Trophoblast cell (in vitro differentiated cells and primary cell): ENCODE measurements around the gene S100A4.
"Not testable (repeated sequence)": the region's sequence is repeated elsewhere in the genome, so short reads cannot be mapped to it uniquely, and the experiment has no call there.

Experiments used
- DNase-seq, 2 donors: peaks; one replicate each; pipeline ENCODE4 v3.0.0-alpha.2; 2016
- H2AFZ ChIP-seq: 2 replicates; pipeline ENCODE4 v1.6.1; 2013; ENCODE audit warnings: low read length, moderate library complexity, mild to moderate bottlenecking; ENCODE audit not compliant: insufficient read depth, poor library complexity
- H2AK5ac ChIP-seq: 2 replicates; pipeline ENCODE4 v1.6.1; 2013; ENCODE audit warnings: mild to moderate bottlenecking, low read length
- H2BK120ac ChIP-seq: 2 replicates; pipeline ENCODE4 v1.6.1; 2013; ENCODE audit warnings: low read length, mild to moderate bottlenecking, moderate library complexity; ENCODE audit not compliant: insufficient read depth, poor library complexity
- H2BK12ac ChIP-seq: 2 replicates; pipeline ENCODE4 v1.6.1; 2013; ENCODE audit warnings: mild to moderate bottlenecking, low read length, moderate library complexity
- H2BK5ac ChIP-seq: 2 replicates; pipeline ENCODE4 v1.6.1; 2013; ENCODE audit warnings: low read length, low read depth, moderate library complexity, mild to moderate bottlenecking; ENCODE audit not compliant: poor library complexity
- H3K14ac ChIP-seq: 2 replicates; pipeline ENCODE4 v1.6.1; 2013; ENCODE audit warnings: mild to moderate bottlenecking, low read length
- H3K18ac ChIP-seq: 2 replicates; pipeline ENCODE4 v1.6.1; 2013; ENCODE audit warnings: mild to moderate bottlenecking, low read length
- H3K23ac ChIP-seq: 2 replicates; pipeline ENCODE4 v1.6.1; 2013; ENCODE audit warnings: low read length
- H3K27ac ChIP-seq: 2 replicates; pipeline ENCODE4 v1.5.1; 2013; ENCODE audit warnings: low read depth, mild to moderate bottlenecking, inconsistent platforms, low read length, moderate library complexity
- H3K27me3 ChIP-seq: 2 replicates; pipeline ENCODE4 v1.6.1; 2013; ENCODE audit warnings: inconsistent platforms, mild to moderate bottlenecking, low read length, moderate library complexity; ENCODE audit not compliant: insufficient read depth
- H3K36me3 ChIP-seq, 2 experiments: 1 replicate in 1 of 2; 2 replicates in 1 of 2; pipeline ENCODE4 v1.6.1; 2013; ENCODE audit warnings: low read length in 2 of 2, mild to moderate bottlenecking in 2 of 2, moderate library complexity in 1 of 2; ENCODE audit not compliant: insufficient read depth in 2 of 2, control insufficient read depth in 1 of 2
- H3K4ac ChIP-seq: 2 replicates; pipeline ENCODE4 v1.6.1; 2013; ENCODE audit warnings: low read depth, mild to moderate bottlenecking, low read length, moderate library complexity
- H3K4me1 ChIP-seq, 2 experiments: 1 replicate in 1 of 2; 2 replicates in 1 of 2; pipeline ENCODE4 v1.6.1; 2013; ENCODE audit warnings: low read length in 2 of 2, mild to moderate bottlenecking in 2 of 2, moderate library complexity in 1 of 2; ENCODE audit not compliant: insufficient read depth in 2 of 2, control insufficient read depth in 1 of 2
- H3K4me2 ChIP-seq: 2 replicates; pipeline ENCODE4 v1.6.1; 2013; ENCODE audit warnings: inconsistent platforms, mild to moderate bottlenecking, low read length, moderate library complexity
- H3K4me3 ChIP-seq: 2 replicates; pipeline ENCODE4 v1.5.1; 2013; ENCODE audit warnings: mild to moderate bottlenecking, low read depth, low read length, inconsistent platforms
- H3K79me1 ChIP-seq: one replicate; pipeline ENCODE4 v1.6.1; 2013; ENCODE audit warnings: low read length
- H3K79me2 ChIP-seq: 2 replicates; pipeline ENCODE4 v1.6.1; 2013; ENCODE audit warnings: low read length, mild to moderate bottlenecking; ENCODE audit not compliant: control insufficient read depth, insufficient read depth, poor library complexity
- H3K9ac ChIP-seq: 2 replicates; pipeline ENCODE4 v1.6.1; 2013; ENCODE audit warnings: mild to moderate bottlenecking, low read length
- H3K9me3 ChIP-seq: 2 replicates; pipeline ENCODE4 v1.6.1; 2013; ENCODE audit warnings: low read depth, mild to moderate bottlenecking, control low read depth, inconsistent platforms, low read length; ENCODE audit not compliant: insufficient read depth
- H4K12ac ChIP-seq: 2 replicates; pipeline ENCODE4 v1.6.1; 2013; ENCODE audit warnings: low read depth, mild to moderate bottlenecking, low read length, moderate library complexity
- H4K8ac ChIP-seq: 2 replicates; pipeline ENCODE4 v1.6.1; 2013; ENCODE audit warnings: low read depth, mild to moderate bottlenecking, low read length, moderate library complexity
- H4K91ac ChIP-seq: one replicate; pipeline ENCODE4 v1.6.1; 2013; ENCODE audit warnings: low read depth, mild to moderate bottlenecking, low read length, moderate library complexity
- WGBS: extraction: QIAGEN DNeasy Blood & Tissue Kit; methylation state at CpG from one replicate; pipeline ENCODE4 v1.1.7; 2013; ENCODE audit warnings: missing lambda C conversion rate; ENCODE audit not compliant: insufficient read length, insufficient coverage; ENCODE audit errors: extremely low coverage; 5-methylcytosine and 5-hydroxymethylcytosine counted together

Gene S100A4

DNA sequence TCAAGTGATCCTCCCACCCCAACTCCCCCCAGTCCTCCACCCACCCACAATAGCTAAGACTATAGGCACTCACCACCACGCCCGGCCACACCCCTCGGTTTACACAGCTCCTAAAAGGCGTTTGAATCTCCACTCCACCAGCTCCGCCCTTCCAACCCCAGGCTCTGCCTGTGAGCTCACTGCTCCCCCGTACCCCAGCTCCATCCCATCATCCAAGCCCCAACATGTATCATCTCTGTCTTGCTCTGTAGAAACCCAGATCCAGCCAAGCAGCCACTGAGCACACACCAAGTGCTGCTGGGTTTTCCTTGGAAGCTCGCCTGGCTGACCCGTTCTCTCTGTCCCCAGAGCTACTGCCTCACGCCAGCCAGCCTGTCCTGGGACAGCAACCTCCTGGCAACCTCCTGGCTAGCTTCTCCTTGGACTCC, 32.0 kb upstream of the S100A4 start:
- WGBS, result no CpG with 5 or more reads among the region's 9 CpGs
- no peak overlapping the region for H3K4ac ChIP-seq
- peak overlapping the region; percentile 82 for H4K91ac ChIP-seq
- peak overlapping the region; percentile 15 for H2BK120ac ChIP-seq
- peak overlapping the region; percentile 93 for H2BK12ac ChIP-seq
- H3K4me2 ChIP-seq, result no peak overlapping the region
- H3K23ac ChIP-seq, result no peak overlapping the region
- H3K18ac ChIP-seq, result peak overlapping the region; percentile 5
- H2BK5ac ChIP-seq, result peak overlapping the region; percentile 51
- peak overlapping the region; percentile 67 for H3K9ac ChIP-seq
- H3K4me3 ChIP-seq, result no peak overlapping the region
- H2AFZ ChIP-seq, result no peak overlapping the region
- no peak overlapping the region for H4K12ac ChIP-seq
- peak overlapping the region; percentile 74 for H3K14ac ChIP-seq
- peak overlapping the region; percentile 11 for H2AK5ac ChIP-seq
- no peaks in the 10 kb centered on the region for H3K27me3 ChIP-seq
- H4K8ac ChIP-seq, result no peak overlapping the region
- H3K79me1 ChIP-seq, result peaks cover 11% of the 10 kb centered on the region
- H3K9me3 ChIP-seq, result peaks cover 4% of the 10 kb centered on the region
- H3K27ac ChIP-seq, result no peak overlapping the region
- DNase-seq, result no peak
- no peaks in the 10 kb centered on the region for H3K36me3 ChIP-seq
- no peaks in the 10 kb centered on the region for H3K79me2 ChIP-seq
- H3K4me1 ChIP-seq, result peaks cover 7 to 13% of the 10 kb centered on the region in 2 experiments

DNA sequence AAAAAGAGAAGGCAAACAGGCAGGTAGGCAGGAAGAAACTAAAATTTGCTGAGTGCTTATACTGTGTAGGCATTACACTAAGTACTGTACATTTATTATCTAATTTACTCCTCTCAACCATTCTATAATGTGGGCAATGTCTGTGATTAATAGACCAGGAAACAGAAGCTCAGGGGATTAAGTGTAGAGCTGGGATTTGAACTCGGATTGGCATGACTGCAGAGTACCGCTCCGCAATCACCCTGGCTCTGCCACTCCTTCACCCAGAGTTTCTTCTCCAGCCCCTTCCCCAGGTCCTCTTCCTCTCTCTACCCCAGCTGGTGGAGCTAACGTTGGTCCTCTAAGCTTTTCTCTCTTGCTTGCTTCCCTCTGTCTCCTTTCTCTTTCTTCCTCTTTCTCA, 31.5 kb upstream of the S100A4 start:
- peaks cover 7 to 13% of the 10 kb centered on the region in 2 experiments for H3K4me1 ChIP-seq
- no CpG with 5 or more reads among the region's 4 CpGs for WGBS
- H3K27me3 ChIP-seq, result no peaks in the 10 kb centered on the region
- peaks cover 11% of the 10 kb centered on the region for H3K79me1 ChIP-seq
- H3K4ac ChIP-seq, result no peak overlapping the region
- no peak overlapping the region for H3K18ac ChIP-seq
- H3K79me2 ChIP-seq, result no peaks in the 10 kb centered on the region
- H4K8ac ChIP-seq, result no peak overlapping the region
- no peak for DNase-seq
- H3K9me3 ChIP-seq, result peaks cover 4% of the 10 kb centered on the region
- H4K91ac ChIP-seq, result peak overlapping the region; percentile 45
- H3K14ac ChIP-seq, result no peak overlapping the region
- no peak overlapping the region for H3K4me3 ChIP-seq
- no peaks in the 10 kb centered on the region for H3K36me3 ChIP-seq
- peak overlapping the region; percentile 87 for H2AK5ac ChIP-seq
- peak overlapping the region; percentile 74 for H2BK12ac ChIP-seq
- H2BK5ac ChIP-seq, result no peak overlapping the region
- no peak overlapping the region for H2AFZ ChIP-seq
- no peak overlapping the region for H3K4me2 ChIP-seq
- H3K23ac ChIP-seq, result no peak overlapping the region
- no peak overlapping the region for H3K27ac ChIP-seq
- H3K9ac ChIP-seq, result no peak overlapping the region
- no peak overlapping the region for H2BK120ac ChIP-seq
- no peak overlapping the region for H4K12ac ChIP-seq

DNA sequence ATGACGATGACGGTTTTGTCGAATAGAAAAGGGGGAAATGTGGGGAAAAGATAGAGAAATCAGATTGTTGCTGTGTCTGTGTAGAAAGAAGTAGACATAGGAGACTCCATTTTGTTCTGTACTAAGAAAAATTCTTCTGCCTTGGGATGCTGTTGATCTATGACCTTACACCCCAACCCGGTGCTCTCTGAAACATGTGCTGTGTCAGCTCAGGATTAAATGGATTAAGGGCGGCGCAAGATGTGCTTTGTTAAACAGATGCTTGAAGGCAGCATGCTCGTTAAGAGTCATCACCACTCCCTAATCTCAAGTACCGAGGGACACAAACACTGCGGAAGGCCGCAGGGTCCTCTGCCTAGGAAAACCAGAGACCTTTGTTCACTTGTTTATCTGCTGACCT, 29.9 kb upstream of the S100A4 start:
- not testable (repeated sequence) for H3K36me3 ChIP-seq, H3K9ac ChIP-seq, H3K23ac ChIP-seq, H3K9me3 ChIP-seq, H3K14ac ChIP-seq, H2BK120ac ChIP-seq, H2AK5ac ChIP-seq, H3K18ac ChIP-seq, H3K27me3 ChIP-seq, H3K4me2 ChIP-seq, H2AFZ ChIP-seq, H3K4me3 ChIP-seq, H3K4ac ChIP-seq, DNase-seq, H4K8ac ChIP-seq, H3K27ac ChIP-seq, H3K79me2 ChIP-seq, H2BK5ac ChIP-seq, H4K91ac ChIP-seq, H2BK12ac ChIP-seq, H4K12ac ChIP-seq
- Histone ChIP-seq H3K4me1 (peaks cover 7 to 13% of the 10 kb centered on the region in 2 experiments), H3K79me1 (peaks cover 11% of the 10 kb centered on the region)
- no CpG with 5 or more reads among the region's 10 CpGs for WGBS

GRCh38 chr1:153575081-153575491, 29.5 kb upstream of the S100A4 start:
- not testable (repeated sequence) for H3K23ac ChIP-seq, H3K36me3 ChIP-seq, H4K12ac ChIP-seq, H2BK120ac ChIP-seq, H2AFZ ChIP-seq, H3K9ac ChIP-seq, H3K4me3 ChIP-seq, H3K4me2 ChIP-seq, H3K18ac ChIP-seq, H2BK12ac ChIP-seq, H2AK5ac ChIP-seq, H3K4ac ChIP-seq, H3K9me3 ChIP-seq, H4K8ac ChIP-seq, H2BK5ac ChIP-seq, H4K91ac ChIP-seq, H3K27me3 ChIP-seq, DNase-seq, H3K14ac ChIP-seq, H3K27ac ChIP-seq, H3K79me2 ChIP-seq
- WGBS, result no CpG with 5 or more reads among the region's 35 CpGs
- Histone ChIP-seq H3K4me1 (peaks cover 7 to 13% of the 10 kb centered on the region in 2 experiments), H3K79me1 (peaks cover 11% of the 10 kb centered on the region)
